ENCODE data around the gene LAGE3. TPM values are rescaled to one million over a fixed set of nuclear protein-coding genes. Genes with fewer than 3 reads are reported as not detected.

LAGE3 gene
- total RNA-seq, 1 donor from 2014 or later, result 16.9 TPM

- DNase-seq (ENCODE audit: low read depth in 2 of 2), result no peak
Measured at GRCh38 chrX:154477891-154478477, 1.1 kb downstream of the LAGE3 start.

DNA sequence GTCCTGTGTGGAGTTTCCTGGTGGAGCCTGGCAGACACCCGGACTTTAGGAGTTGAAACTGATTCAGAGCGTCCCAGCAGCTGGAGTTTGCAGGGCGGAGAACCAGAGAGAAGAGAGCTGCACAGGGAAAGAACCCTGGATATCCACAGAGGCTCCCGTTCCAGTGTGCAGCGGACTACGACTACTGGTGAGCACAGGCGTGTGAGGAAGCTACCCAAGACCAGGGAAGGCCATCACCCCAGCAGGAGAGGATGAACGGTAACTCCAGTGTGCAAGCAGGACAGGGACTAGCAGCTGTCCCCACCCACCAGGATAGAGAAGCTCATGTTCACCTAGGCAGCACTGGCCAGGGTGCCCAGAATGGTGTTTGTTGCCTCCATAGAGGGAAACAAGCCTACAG, 2.3 kb downstream of the LAGE3 start:
- no peak for DNase-seq (ENCODE audit: low read depth in 2 of 2)

GRCh38 chrX:154473683-154474082, 5.4 kb downstream of the LAGE3 start:
- no peak for DNase-seq (ENCODE audit: low read depth in 2 of 2)

DNA sequence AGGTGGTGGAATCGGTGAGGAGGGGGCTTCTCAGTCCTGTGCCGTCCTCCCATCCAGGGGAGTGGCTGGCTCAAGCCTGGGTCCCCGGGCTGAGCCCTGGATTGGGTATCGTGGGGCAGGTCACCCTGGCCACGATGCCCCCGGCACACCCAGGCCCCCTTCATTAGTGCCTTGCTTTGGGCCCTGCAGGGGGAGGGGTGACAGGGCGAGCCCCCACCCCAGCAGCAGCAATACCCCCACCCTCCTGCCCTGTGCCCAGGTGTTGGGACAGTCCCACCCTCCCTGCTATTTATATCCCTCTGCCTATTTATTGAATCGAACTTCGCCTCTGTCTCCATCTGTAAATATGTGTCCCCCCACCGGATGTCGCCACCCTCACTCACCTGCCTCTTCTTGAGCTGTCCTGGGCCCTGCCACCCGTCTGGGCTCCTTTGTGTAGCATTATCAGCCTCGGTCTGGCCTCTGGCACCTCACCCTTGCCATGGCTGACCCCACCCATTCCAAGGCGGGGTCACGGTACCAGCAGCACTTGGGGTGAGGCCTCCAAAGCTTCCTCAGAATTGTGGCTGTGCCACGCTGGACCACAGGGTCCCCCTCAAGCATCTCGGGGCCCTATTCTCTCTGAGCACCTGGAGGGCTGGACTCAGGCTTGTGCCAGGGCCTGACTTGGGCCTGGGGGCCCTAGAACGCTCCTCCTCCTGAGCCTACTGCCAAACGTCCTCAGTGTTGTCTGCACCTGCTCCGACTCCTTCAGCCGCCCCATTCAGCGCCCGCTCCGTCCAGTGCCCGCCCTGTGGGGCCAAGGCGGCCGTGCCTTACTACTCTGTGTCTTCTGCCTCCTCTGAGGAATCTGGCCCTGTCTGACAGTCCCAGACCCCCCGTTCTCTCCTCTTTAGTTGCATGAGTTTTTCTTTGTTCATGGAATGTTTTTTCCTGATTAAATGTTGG, 6.1 kb downstream of the LAGE3 start:
- DNase-seq (ENCODE audit: low read depth in 2 of 2), result no peak

GRCh38 chrX:154471839-154472684, 7.0 kb downstream of the LAGE3 start:
- DNase-seq (ENCODE audit: low read depth in 2 of 2), result no peak

- no peak for DNase-seq (ENCODE audit: low read depth in 2 of 2)
Measured at GRCh38 chrX:154470914-154471568, 8.0 kb downstream of the LAGE3 start.

GRCh38 chrX:154470434-154470833, 8.6 kb downstream of the LAGE3 start:
- no peak for DNase-seq (ENCODE audit: low read depth in 2 of 2)

GRCh38 chrX:154469880-154470279, 9.2 kb downstream of the LAGE3 start:
- DNase-seq (ENCODE audit: low read depth in 2 of 2), result no peak

DNA sequence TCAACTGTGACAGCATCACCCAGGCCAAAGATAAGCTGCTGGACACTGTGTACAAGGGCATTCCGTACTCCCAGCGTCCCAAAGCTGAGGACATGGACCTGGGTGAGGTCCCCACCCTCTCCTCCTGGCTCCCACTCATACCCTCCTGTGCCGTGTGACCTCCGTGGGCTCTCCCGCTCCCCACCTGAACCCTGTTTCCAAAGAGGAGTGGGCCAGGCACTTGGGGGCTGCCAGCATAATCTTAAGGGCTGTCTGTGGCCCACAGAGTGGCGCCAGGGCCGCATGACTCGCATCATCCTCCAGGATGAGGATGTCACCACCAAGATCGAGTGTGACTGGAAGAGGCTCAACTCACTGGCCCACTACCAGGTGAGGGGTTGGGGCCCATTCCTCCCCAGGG, 10.0 kb downstream of the LAGE3 start:
- DNase-seq (ENCODE audit: low read depth in 2 of 2), result no peak

DNA sequence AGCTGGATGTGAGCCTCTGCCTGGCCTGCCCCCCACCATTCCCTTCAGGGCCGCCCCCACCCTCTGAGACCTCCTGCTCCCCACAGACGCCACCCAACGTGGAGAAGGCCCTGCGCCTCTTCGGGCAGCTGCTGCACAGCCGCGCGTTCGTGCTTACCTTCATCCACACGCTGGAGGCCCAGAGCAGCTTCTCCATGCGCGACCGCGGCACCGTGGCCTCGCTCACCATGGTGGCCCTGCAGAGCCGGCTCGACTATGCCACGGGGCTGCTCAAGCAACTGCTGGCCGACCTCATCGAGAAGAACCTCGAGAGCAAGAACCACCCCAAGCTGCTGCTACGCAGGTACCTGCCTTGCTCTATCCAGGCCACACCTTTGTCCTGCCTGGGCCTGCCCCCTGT, 10.9 kb downstream of the LAGE3 start:
- DNase-seq (ENCODE audit: low read depth in 2 of 2), result no peak

GRCh38 chrX:154467556-154467955, 11.5 kb downstream of the LAGE3 start:
- no peak for DNase-seq (ENCODE audit: low read depth in 2 of 2)

- no peak for DNase-seq (ENCODE audit: low read depth in 2 of 2)
Measured at GRCh38 chrX:154466907-154467306, 12.2 kb downstream of the LAGE3 start.

GRCh38 chrX:154466036-154466435, 13.0 kb downstream of the LAGE3 start:
- no peak for DNase-seq (ENCODE audit: low read depth in 2 of 2)

DNA sequence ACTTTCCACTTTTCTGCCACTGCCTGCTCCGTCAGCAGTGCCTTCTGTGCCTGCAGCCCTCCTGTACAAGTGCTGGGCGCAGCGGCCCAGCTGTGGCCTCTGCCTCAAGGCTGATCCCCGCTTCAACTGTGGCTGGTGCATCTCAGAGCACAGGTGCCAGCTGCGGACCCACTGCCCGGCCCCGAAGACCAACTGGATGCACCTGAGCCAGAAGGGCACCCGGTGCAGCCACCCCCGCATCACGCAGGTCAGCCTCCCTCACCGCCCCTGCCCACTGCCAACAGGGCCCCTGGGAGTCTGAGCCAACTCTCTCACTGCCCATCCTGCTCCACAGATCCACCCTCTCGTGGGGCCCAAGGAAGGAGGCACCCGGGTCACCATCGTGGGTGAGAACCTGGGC, 13.5 kb downstream of the LAGE3 start:
- no peak for DNase-seq (ENCODE audit: low read depth in 2 of 2)

GRCh38 chrX:154464806-154465365, 14.2 kb downstream of the LAGE3 start:
- no peak for DNase-seq (ENCODE audit: low read depth in 2 of 2)

DNA sequence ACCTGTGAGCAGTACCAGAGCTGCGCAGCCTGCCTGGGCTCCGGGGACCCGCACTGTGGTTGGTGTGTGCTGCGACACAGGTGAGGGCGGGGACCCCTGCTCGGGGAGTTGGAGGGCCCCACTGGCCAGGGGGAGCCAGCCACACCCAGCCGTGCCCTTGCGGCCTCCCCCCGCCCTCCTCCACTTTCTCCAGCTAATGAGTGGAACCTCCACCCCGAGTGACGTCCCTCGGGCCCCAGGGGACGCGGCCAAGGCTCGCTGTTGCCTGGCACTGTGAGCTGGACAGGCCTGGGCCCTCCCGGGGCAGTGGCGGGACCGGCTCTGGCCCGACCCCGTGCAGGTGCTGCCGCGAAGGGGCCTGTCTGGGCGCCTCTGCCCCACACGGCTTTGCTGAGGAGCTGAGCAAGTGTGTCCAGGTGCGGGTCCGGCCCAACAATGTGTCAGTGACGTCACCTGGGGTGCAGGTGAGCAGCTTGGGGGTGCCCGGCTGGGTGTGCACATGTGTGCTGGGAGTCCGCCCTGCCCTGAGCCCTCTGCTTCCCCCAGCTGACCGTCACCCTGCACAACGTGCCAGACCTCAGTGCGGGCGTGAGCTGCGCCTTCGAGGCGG, 15.4 kb downstream of the LAGE3 start:
- no peak for DNase-seq (ENCODE audit: low read depth in 2 of 2)

DNA sequence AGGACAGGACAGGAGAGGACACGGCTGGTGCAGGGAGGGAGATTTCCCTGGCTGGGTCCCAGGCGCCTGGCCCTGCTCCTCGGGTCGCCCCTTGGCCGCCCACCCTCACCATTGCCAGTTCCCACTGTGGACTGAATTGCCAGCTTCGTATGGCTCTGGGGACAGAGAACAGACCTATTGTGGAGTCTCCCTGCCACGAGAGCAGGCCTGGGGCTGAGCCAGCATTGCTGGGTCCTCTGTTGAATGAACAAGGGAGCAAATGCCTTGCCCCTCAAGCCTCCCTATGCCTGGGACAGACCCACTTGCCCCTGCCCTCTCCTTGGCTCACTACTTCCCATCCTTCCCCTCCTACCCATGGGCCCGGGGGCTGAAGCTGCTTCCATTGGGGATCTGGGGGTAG, 16.7 kb downstream of the LAGE3 start:
- no peak for DNase-seq (ENCODE audit: low read depth in 2 of 2)

DNA sequence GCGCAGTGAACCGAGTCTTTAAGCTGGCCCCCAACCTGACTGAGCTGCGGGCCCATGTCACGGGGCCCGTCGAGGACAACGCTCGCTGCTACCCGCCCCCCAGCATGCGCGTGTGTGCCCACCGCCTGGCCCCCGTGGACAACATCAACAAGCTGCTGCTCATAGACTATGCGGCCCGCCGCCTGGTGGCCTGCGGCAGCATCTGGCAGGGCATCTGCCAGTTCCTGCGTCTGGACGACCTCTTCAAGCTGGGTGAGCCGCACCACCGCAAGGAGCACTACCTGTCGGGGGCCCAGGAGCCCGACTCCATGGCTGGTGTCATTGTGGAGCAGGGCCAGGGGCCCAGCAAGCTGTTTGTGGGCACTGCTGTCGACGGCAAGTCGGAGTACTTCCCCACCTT, 18.8 kb downstream of the LAGE3 start:
- no peak for DNase-seq (ENCODE audit: low read depth in 2 of 2)

DNA sequence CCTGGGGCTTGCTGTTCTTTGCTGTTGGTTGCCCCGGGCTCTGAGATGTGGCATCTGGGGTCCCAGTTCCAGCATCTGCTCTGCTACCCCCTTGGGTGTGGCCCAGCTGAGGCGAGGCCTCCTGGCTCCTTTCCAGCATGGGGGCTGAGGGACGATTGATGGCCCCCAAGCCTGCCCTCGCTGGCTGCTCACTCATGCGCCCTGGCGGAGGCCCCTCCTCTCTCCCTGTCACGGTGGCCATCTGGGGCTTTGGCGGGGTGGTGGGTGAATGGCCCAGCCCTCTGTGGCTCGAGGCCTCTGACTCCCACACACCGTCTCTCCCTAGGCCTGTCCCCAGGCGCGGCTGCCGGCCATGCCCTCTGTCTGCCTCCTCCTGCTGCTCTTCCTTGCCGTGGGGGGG, 19.2 kb downstream of the LAGE3 start:
- no peak for DNase-seq (ENCODE audit: low read depth in 2 of 2)

DNA sequence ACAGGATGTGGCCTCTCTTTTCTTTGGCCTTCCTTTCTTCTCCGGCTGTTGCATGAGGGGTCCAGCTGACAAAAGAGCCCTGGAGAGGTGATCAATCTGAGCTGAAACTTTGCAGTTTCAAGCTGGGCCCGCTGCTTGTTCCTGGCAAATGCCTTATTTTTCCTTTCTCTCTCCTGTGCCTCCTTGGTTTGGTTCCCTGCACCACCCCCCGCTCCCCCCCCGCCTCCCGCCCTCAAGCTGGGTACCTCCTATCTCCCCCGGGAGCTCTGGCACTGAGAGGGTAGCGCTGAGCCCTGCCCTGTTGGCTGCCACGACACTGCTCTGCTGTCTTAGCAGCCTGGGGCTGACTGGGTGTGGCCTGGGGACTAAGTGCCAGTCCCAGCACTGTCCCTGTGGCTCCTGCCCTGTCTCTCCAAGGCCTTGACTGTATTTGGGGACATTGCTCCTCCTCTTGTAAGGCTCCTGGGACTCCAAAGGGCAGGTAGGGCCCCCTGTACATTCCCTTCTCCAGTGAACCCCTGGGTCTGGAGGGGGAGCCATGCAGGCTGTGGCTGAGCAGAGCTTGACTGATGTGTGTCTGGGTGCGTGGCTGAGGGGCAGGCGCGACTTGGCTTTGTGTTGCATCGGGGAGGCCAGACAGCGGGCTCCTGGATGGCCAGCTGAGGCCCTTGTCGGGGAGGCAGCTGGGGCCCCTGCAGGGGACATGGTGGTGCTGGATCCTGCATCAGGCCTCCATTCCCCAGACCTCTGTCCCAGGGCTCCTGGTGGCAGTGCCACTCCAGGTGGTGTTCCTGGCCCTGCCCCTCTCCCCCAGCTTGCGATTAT, 19.9 kb downstream of the LAGE3 start:
- DNase-seq (ENCODE audit: low read depth in 2 of 2), result peak in 1 of 2 donors; percentile 18
